ENCODE results near the gene MAGEL2.

Gene MAGEL2

GRCh38 chr15:23647421-23648370 is at the start of gene MAGEL2:
Gene MAGEL2 (minus strand): TSS chr15:23647867. CDS start chr15:23647742, 125 bp downstream.
- no peaks in the 10 kb centered on the region for H3K36me3 Mint-ChIP-seq
- no peaks in the 10 kb centered on the region for H3K4me1 Mint-ChIP-seq
- no peak for DNase-seq (ENCODE audit: low spot score in 2 of 2)
- H3K9me3 Mint-ChIP-seq = no peaks in the 10 kb centered on the region
- H3K4me3 Mint-ChIP-seq = no peak within 1 kb of the TSS
- no peak within 1 kb of the TSS for H3K27ac Mint-ChIP-seq
- H3K27me3 Mint-ChIP-seq = peaks cover 3% of the 10 kb centered on the region
- no peak for ATAC-seq (ENCODE audit: low read depth)

GRCh38 chr15:23695282-23695681 is 47.6 kb upstream of the MAGEL2 start:
- no peaks in the 10 kb centered on the region for H3K4me1 Mint-ChIP-seq
- no peak for ATAC-seq (ENCODE audit: low read depth)

GRCh38 chr15:23694592-23694991 is 46.9 kb upstream of the MAGEL2 start:
- no peak overlapping the region for H3K4me3 Mint-ChIP-seq
- DNase-seq (ENCODE audit: low spot score in 2 of 2) (no peak), ATAC-seq (ENCODE audit: low read depth) (no peak)
- H3K36me3 Mint-ChIP-seq = no peaks in the 10 kb centered on the region
- H3K27me3 Mint-ChIP-seq = no peaks in the 10 kb centered on the region
- H3K4me1 Mint-ChIP-seq = no peaks in the 10 kb centered on the region
- H3K9me3 Mint-ChIP-seq = peaks cover 4% of the 10 kb centered on the region
- H3K27ac Mint-ChIP-seq = no peak overlapping the region

More at GRCh38 chr15:23695282-23695681, 47.6 kb upstream of the MAGEL2 start:
- H3K27ac Mint-ChIP-seq = no peak overlapping the region
- no peak overlapping the region for H3K4me3 Mint-ChIP-seq
- H3K27me3 Mint-ChIP-seq = no peaks in the 10 kb centered on the region
- peaks cover 4% of the 10 kb centered on the region for H3K9me3 Mint-ChIP-seq
- no peak for DNase-seq (ENCODE audit: low spot score in 2 of 2)
- no peaks in the 10 kb centered on the region for H3K36me3 Mint-ChIP-seq

- no peak for ATAC-seq (ENCODE audit: low read depth)
- no peak for DNase-seq (ENCODE audit: low spot score in 2 of 2)
- no peaks in the 10 kb centered on the region for H3K27me3 Mint-ChIP-seq
- H3K4me3 Mint-ChIP-seq = no peak overlapping the region
- no peaks in the 10 kb centered on the region for H3K4me1 Mint-ChIP-seq
- no peaks in the 10 kb centered on the region for H3K36me3 Mint-ChIP-seq
- peaks cover 4% of the 10 kb centered on the region for H3K9me3 Mint-ChIP-seq
- H3K27ac Mint-ChIP-seq = no peak overlapping the region
Observed at GRCh38 chr15:23690450-23690852, 42.8 kb upstream of the MAGEL2 start.

- Mint-ChIP-seq H3K9me3 (peaks cover 3% of the 10 kb centered on the region), H3K27ac (no peak overlapping the region), H3K36me3 (no peaks in the 10 kb centered on the region), H3K4me3 (no peak overlapping the region), H3K4me1 (no peaks in the 10 kb centered on the region), H3K27me3 (no peaks in the 10 kb centered on the region)
- ATAC-seq (ENCODE audit: low read depth) (no peak), DNase-seq (ENCODE audit: low spot score in 2 of 2) (no peak)
Observed at GRCh38 chr15:23690015-23690414, 42.3 kb upstream of the MAGEL2 start.

- no peak for DNase-seq (ENCODE audit: low spot score in 2 of 2)
- Mint-ChIP-seq H3K9me3 (no peaks in the 10 kb centered on the region), H3K4me3 (no peak within 1 kb of the TSS), H3K36me3 (no peaks in the 10 kb centered on the region), H3K27me3 (no peaks in the 10 kb centered on the region), H3K4me1 (no peaks in the 10 kb centered on the region), H3K27ac (no peak within 1 kb of the TSS)
- no peak for ATAC-seq (ENCODE audit: low read depth)
Observed at GRCh38 chr15:23687143-23687470, 39.4 kb upstream of the MAGEL2 start, which contains the start of gene NDN. Gene NDN (minus strand): TSS chr15:23687305. CDS start chr15:23687217, 88 bp downstream.

- Mint-ChIP-seq H3K4me1 (no peaks in the 10 kb centered on the region), H3K36me3 (no peaks in the 10 kb centered on the region), H3K4me3 (no peak overlapping the region), H3K9me3 (no peaks in the 10 kb centered on the region), H3K27me3 (no peaks in the 10 kb centered on the region), H3K27ac (no peak overlapping the region)
- DNase-seq (ENCODE audit: low spot score in 2 of 2) = no peak
- ATAC-seq (ENCODE audit: low read depth) = no peak
Observed at GRCh38 chr15:23686466-23687142, 38.9 kb upstream of the MAGEL2 start.

- Mint-ChIP-seq H3K27me3 (no peaks in the 10 kb centered on the region), H3K4me1 (no peaks in the 10 kb centered on the region), H3K36me3 (no peaks in the 10 kb centered on the region), H3K9me3 (no peaks in the 10 kb centered on the region), H3K27ac (no peak overlapping the region), H3K4me3 (no peak overlapping the region)
- ATAC-seq (ENCODE audit: low read depth) (no peak), DNase-seq (ENCODE audit: low spot score in 2 of 2) (no peak)
Observed at GRCh38 chr15:23671481-23671880, 23.8 kb upstream of the MAGEL2 start.

- H3K4me1 Mint-ChIP-seq = no peaks in the 10 kb centered on the region
- H3K27me3 Mint-ChIP-seq = no peaks in the 10 kb centered on the region
- H3K9me3 Mint-ChIP-seq = no peaks in the 10 kb centered on the region
- H3K4me3 Mint-ChIP-seq = no peak overlapping the region
- H3K36me3 Mint-ChIP-seq = no peaks in the 10 kb centered on the region
- no peak overlapping the region for H3K27ac Mint-ChIP-seq
- DNase-seq (ENCODE audit: low spot score in 2 of 2) (no peak), ATAC-seq (ENCODE audit: low read depth) (no peak)
Observed at GRCh38 chr15:23670970-23671369, 23.3 kb upstream of the MAGEL2 start.

- Mint-ChIP-seq H3K27me3 (no peaks in the 10 kb centered on the region), H3K27ac (no peak overlapping the region), H3K4me3 (no peak overlapping the region), H3K4me1 (no peaks in the 10 kb centered on the region), H3K36me3 (no peaks in the 10 kb centered on the region), H3K9me3 (no peaks in the 10 kb centered on the region)
- ATAC-seq (ENCODE audit: low read depth) (no peak), DNase-seq (ENCODE audit: low spot score in 2 of 2) (no peak)
Observed at GRCh38 chr15:23663232-23663631, 15.6 kb upstream of the MAGEL2 start.

GRCh38 chr15:23648920-23649515 is 1.4 kb upstream of the MAGEL2 start:
- DNase-seq (ENCODE audit: low spot score in 2 of 2) = no peak
- Mint-ChIP-seq H3K27me3 (peaks cover 3% of the 10 kb centered on the region), H3K4me1 (no peaks in the 10 kb centered on the region), H3K27ac (no peak overlapping the region), H3K36me3 (no peaks in the 10 kb centered on the region), H3K4me3 (no peak overlapping the region), H3K9me3 (no peaks in the 10 kb centered on the region)
- ATAC-seq (ENCODE audit: low read depth) = no peak

GRCh38 chr15:23647001-23647295 is 719 bp downstream of the MAGEL2 start:
- Mint-ChIP-seq H3K36me3 (no peaks in the 10 kb centered on the region), H3K4me1 (peaks cover 3% of the 10 kb centered on the region), H3K27me3 (peaks cover 3% of the 10 kb centered on the region), H3K27ac (no peak overlapping the region), H3K9me3 (no peaks in the 10 kb centered on the region), H3K4me3 (no peak overlapping the region)
- DNase-seq (ENCODE audit: low spot score in 2 of 2) = no peak
- no peak for ATAC-seq (ENCODE audit: low read depth)

GRCh38 chr15:23646165-23647000 is 1.3 kb downstream of the MAGEL2 start:
- ATAC-seq (ENCODE audit: low read depth) (no peak), DNase-seq (ENCODE audit: low spot score in 2 of 2) (no peak)
- Mint-ChIP-seq H3K27ac (no peak overlapping the region), H3K4me3 (no peak overlapping the region), H3K36me3 (no peaks in the 10 kb centered on the region), H3K9me3 (no peaks in the 10 kb centered on the region), H3K27me3 (peaks cover 3% of the 10 kb centered on the region), H3K4me1 (peaks cover 3% of the 10 kb centered on the region)

Measured in memory B cell (primary cell).